NCI-H345 (cell line): Measurements from ENCODE around the gene LEUTX.
"Not testable (repeated sequence)": the region's sequence is repeated elsewhere in the genome, so short reads cannot be mapped to it uniquely, and the experiment has no call there.

ENCODE experiments used
- DNase-seq: peaks from one replicate; lab custom pipeline; 2025; lab: John Stamatoyannopoulos, UW

Gene LEUTX

DNA sequence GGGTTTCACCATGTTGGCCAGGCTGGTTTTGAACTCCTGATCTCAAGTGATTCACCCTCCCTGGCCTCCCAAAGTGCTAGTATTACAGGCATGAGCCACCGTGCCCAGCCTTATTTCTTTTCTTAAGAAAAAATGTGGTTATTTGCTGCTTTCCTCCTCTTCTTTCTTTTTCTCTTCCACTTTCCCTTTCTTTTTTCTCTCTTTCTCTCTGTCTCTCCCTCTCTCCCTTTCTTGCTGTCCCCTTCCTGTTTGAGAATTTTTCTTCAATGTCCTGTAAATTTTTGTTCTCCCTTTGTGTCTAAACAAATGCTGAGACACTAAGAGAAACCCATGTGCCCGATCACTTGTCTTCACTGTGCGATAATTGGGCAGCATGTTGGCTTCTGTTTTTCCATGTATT is 2.2 kb downstream of the LEUTX start:
- DNase-seq: no peak

DNA sequence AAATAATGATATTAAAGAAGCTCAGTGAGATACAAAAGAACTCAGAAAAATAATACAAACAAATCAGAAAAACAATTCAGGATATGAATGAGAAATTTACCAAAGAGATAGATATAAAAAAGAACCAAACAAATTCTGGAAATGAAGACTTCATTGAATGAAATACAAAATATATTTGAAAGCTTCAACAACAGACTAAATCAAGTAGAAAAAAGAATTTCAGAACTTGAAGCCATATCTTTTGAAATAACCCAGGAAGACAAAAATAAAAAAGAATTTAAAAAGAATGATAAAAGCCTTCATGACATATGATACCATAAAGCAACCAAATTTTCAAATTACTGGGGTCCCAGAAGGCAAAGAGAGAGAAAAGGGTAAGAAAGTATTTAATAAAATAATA is 9.6 kb downstream of the LEUTX start:
- DNase-seq: no peak

DNA sequence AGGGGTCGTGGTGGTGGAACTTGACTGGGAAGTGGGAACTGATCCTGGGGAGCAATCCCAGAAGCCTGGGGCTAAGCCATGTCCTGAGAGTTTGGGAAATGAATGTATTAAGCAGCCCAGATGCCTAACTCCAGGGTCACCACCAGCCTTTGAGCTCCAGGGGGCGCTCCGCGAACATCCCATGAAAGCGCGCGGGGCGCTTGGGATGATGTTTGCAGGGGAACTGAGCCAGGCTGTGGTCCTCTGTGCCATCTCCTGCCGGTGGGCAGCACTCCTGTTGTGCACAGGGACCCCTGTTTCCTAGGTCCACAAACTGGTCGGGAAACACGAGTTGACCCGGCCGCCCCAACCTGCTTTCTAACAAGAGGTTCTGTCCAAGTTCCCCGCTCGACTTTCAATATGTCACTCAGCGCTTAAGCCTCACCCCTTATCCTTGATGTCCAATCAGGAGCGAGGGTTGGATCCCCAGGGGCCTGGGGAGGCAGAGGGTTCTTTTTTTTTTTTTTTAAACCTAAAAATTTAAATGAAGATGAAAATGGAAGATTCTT is 14.4 kb downstream of the LEUTX start:
- peak; percentile 91 for DNase-seq

GRCh38 chr19:39795001-39795400 is 16.3 kb downstream of the LEUTX start:
- no peak for DNase-seq

- DNase-seq: no peak
These were observed 17.4 kb downstream of the LEUTX start for GRCh38 chr19:39796000-39796498.

DNA sequence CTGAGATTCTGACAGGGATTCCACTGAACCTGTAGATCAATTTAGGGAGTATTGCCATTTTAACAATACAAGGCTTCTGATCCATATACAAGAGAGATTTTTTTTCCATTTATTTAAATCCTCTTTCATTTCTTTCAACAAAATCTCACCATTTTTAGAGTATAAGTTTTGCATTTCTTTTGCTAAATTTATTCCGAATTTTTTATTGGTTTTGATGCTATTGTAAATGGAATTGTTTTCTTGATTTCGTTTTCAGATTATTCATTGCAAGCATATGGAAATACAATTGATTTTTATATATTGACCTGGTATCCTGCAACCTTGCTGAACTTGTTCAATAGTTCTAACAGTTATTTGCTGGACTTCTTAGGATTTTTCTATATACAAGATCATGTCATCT is 18.4 kb downstream of the LEUTX start:
- DNase-seq: no peak

- no peak for DNase-seq
These were observed 24.3 kb downstream of the LEUTX start for GRCh38 chr19:39802958-39803357.

DNA sequence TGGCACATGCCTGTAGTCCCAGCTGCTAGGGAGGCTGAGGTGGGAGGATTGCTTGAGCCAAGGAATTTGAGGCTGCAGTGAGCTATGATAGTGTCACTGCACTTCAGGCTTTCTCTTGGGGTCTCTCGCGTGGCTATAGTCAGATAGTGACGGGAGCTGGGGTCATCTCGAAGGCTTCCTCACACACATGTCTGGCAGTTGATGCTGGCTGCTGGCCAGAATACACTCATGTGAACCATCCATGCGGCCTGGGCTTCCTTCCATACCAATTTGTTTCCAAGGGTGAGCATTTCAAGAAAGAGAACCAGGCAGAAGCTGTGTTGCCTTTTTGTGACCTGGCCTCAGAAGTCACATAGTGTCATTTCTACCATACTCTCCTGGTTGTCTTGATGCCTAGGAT is 26.4 kb downstream of the LEUTX start:
- DNase-seq: peak; percentile 23

DNA sequence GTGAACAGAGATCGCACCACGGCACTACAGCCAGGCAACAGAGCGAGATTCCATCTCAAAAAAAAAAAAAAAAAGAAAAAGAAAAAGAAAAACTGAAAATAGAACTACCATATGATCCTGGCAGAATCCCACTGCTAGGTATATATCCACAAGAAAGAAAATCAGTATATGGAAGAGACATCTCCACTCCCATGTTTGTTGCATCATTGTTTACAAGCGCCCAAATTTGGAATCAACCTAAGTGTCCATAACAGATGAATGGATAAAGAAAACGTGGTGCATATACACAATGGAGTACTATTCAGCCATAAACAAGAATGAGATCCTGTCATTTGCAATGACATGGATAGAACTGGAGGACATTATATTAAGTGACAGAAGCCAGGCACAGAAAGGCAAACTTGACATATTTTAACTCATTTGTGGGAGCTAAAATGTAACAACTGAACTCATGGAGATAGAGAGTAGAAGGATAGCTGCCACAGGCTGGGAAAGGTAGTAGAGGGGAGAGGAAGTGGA is 29.3 kb downstream of the LEUTX start:
- no peak for DNase-seq

GRCh38 chr19:39808688-39809087 is 30.0 kb downstream of the LEUTX start:
- DNase-seq: not testable (repeated sequence)

GRCh38 chr19:39809368-39809767 is 30.7 kb downstream of the LEUTX start:
- DNase-seq: no peak

- no peak for DNase-seq
These were observed 31.8 kb downstream of the LEUTX start for GRCh38 chr19:39810424-39810823.

- DNase-seq: no peak
These were observed 32.4 kb downstream of the LEUTX start for GRCh38 chr19:39811064-39811463.

DNA sequence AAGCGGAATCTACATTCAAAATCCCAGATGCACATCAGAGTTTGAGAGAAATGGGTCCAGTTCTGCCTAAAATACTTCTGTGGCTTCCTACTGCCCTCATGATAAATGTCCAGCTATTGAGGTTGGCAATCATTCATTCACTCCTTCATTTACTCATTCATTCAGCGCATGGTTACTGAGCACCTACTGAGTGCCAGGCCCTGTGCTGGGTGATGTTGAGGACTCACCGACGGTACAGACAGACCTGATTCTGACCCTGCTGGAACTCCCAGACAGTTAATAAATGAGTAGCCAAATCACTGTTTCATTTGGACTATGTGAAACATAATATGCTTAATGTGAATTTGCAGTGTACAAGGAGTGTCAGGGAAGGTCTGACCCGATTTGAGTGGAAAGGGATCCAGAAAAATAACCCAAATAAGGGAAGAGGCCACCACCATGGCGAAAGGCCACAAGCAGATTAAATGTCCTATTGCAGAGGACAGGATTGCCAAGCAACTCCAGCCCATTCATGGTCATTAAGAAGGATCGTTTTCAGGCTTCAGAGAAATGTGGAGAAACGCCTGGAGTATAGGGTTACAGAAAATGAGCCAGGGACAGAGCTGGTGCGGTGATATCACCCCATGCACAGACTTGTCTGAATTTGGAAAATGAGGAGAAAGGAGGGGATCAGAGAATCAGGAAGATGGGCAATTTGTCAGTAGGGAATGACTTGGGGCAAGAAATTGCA is 34.8 kb downstream of the LEUTX start:
- no peak for DNase-seq

DNA sequence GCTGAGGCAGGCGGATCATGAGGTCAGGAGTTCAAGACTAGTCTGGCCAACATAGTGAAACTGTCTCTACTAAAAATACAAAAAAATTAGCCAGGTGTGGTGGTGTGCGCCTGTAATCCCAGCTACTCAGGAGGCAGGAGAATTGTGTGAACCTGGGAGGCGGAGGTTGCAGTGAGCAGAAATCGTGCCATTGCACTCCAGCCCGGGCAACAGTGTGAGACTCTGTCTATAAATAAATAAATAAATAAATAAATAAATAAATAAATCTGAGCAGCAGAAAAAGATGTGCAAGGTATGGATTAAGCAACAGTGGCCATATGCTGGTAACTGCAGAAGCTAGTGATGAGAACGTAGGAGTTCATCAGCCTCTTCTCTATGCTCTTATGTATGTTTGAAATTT is 35.5 kb downstream of the LEUTX start:
- not testable (repeated sequence) for DNase-seq

GRCh38 chr19:39814595-39814994 is 35.9 kb downstream of the LEUTX start:
- no peak for DNase-seq

- no peak for DNase-seq
These were observed 37.8 kb downstream of the LEUTX start for GRCh38 chr19:39816287-39817048.

DNA sequence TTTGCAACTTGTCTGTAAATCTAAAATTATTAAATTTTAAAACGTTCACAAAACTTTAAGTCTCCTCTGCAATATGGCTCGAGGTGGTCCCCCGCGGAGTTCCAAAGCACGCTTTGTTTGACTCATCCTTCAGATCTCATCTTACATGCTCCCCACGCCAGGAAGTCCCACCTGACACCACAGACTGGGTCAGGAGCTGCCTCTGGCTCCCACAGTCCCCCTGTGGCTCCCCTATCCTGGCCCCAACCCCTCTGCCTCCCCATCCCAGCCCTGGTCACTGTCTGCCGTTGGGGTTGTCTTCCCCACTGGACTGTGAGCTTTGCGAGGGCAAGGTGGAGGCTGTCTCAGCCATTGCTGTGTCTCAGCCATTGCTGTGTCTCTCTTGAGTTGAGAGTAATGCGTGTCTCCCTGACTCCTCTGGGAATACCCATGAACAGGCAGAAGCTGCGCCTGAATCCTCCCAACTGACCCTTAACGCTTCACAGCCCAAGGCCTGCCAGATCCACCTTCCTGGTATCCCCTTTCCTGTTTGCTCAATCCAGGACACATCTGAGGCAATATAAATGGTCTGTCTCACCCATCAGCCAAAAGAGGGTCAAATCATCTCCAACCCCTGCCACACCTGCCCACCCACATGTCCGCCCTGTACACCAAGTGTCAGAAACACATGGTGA is 39.4 kb downstream of the LEUTX start:
- no peak for DNase-seq

DNA sequence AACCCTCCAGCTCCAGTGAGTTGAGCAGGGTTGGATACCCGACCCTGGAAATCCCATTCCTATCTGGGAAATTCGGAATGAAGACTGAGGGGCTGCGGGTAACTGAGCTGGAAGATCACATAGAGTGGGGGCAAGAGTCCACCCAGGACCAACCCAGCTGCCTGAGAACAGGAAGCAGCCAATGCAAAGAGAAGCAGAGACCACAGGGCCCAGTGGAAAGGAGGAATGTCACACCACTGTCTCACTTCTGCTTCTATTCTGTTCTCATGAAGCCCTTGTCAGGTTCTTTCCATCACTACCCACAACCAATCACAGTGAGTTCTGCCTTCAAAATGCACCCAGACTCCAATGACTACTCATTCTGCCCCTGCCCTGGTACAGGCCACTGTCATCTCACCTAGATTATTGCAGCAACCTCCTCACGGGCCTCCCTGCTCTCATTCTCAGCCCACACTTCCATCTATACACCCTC is 40.0 kb downstream of the LEUTX start:
- no peak for DNase-seq

GRCh38 chr19:39819786-39820185 is 41.1 kb downstream of the LEUTX start:
- DNase-seq: no peak

DNA sequence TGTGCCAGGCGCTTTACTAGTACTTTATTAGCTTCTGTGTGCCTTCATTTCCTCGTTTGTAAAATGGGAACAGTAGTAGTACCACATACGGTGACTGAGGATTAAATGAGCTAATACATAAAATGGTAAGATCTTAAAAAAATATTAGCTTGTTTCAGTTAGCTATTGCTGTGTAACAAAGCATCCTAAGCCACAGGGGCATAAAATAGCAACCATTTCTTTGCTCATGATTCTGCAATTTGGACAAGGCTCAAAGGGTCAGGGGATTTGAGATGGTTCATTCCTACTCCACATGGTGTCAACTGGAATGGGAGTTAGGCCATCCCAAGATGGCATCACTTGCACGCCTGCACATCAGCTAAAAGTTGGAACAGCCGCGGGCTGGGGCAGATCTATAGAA is 42.0 kb downstream of the LEUTX start:
- DNase-seq: no peak

- DNase-seq: peak; percentile 27
These were observed 45.0 kb downstream of the LEUTX start for GRCh38 chr19:39823686-39824085.
